ENCODE measurements around the gene NDUFAF5. TPM values are rescaled to one million over a fixed set of nuclear protein-coding genes. Genes with fewer than 3 reads are reported as not detected.

NDUFAF5 gene
- total and polyA plus RNA-seq, 7 donors = 17.4 to 28.2 (median 19.3) TPM

DNA sequence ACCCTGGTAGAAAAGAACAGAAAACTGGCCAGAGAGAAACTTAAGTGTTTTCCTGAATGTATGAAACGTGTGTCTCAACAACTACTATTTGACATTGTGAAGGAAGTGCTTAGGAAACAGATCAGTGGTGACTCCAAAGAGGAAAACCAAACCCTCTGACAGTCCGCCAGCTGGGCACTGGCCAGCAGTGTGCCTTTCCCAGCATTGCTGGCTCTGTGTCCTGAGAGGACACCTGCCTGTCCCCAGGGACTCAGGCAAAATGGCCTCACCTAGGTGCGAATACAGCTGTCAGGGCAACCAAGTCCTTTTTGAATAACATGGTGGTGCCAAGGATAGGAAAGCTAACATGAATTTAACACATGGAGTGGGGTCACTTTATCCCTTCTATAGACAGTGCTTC is 72.5 kb downstream of the NDUFAF5 start:
- WGBS, 2 donors = 55 to 62% methylated on average over 3 of the region's 3 CpGs
- Histone ChIP-seq H3K4me3 (no peak overlapping the region), H3K9me3 (no peaks in the 10 kb centered on the region), H3K27ac (peak overlapping the region in 3 of 4 donors; percentile 26 to 45 (median 34)), H3K4me1 (peaks cover 0 to 20% (median 12%) of the 10 kb centered on the region in 4 donors), H3K27me3 (no peaks in the 10 kb centered on the region), H3K36me3 (no peaks in the 10 kb centered on the region)
- DNase-seq = no peak
- intact Hi-C loops (cut with DNase I) = no loop called here
- TF ChIP-seq POLR2A (IDR thresholded peaks at IDR 0.05) = no peak
- no peak for TF ChIP-seq EP300 (IDR thresholded peaks at IDR 0.05)
- TF ChIP-seq POLR2AphosphoS5 (IDR thresholded peaks at IDR 0.05) = peak in 1 of 4 donors; percentile 23
- no peak for TF ChIP-seq CTCF (IDR thresholded peaks at IDR 0.05)

GRCh38 chr20:13857961-13858360 is 73.1 kb downstream of the NDUFAF5 start:
- intact Hi-C loops (cut with DNase I) = no loop called here
- 89 to 90% methylated on average over 7 of the region's 7 CpGs for WGBS, 2 donors
- H3K27ac ChIP-seq = peak overlapping the region in 3 of 4 donors; percentile 26 to 45 (median 34)

GRCh38 chr20:13858439-13858838 is 73.6 kb downstream of the NDUFAF5 start:
- H3K4me1 ChIP-seq = peaks cover 0 to 16% (median 9%) of the 10 kb centered on the region in 4 donors
- H3K9me3 ChIP-seq = no peaks in the 10 kb centered on the region
- peak overlapping the region in 2 of 4 donors; percentile 34 to 45 for H3K27ac ChIP-seq
- WGBS, 2 donors = 92% methylated on average over 5 of the region's 5 CpGs
- H3K36me3 ChIP-seq = no peaks in the 10 kb centered on the region
- TF ChIP-seq POLR2A (IDR thresholded peaks at IDR 0.05) (no peak), CTCF (IDR thresholded peaks at IDR 0.05) (no peak)
- no peak overlapping the region for H3K4me3 ChIP-seq
- no peaks in the 10 kb centered on the region for H3K27me3 ChIP-seq
- intact Hi-C loops (cut with DNase I) = no loop called here
- DNase-seq = no peak

More at GRCh38 chr20:13857961-13858360, 73.1 kb downstream of the NDUFAF5 start:
- DNase-seq = no peak
- Histone ChIP-seq H3K27me3 (no peaks in the 10 kb centered on the region), H3K36me3 (no peaks in the 10 kb centered on the region), H3K9me3 (no peaks in the 10 kb centered on the region), H3K4me1 (peaks cover 0 to 16% (median 9%) of the 10 kb centered on the region in 4 donors), H3K4me3 (no peak overlapping the region)
- TF ChIP-seq CTCF (IDR thresholded peaks at IDR 0.05) = no peak
- no peak for TF ChIP-seq POLR2A (IDR thresholded peaks at IDR 0.05)
- TF ChIP-seq EP300 (IDR thresholded peaks at IDR 0.05) = no peak
- TF ChIP-seq POLR2AphosphoS5 (IDR thresholded peaks at IDR 0.05) = no peak

GRCh38 chr20:13858871-13859270 is 74.0 kb downstream of the NDUFAF5 start:
- no peak for DNase-seq
- TF ChIP-seq POLR2A (IDR thresholded peaks at IDR 0.05) (no peak), CTCF (IDR thresholded peaks at IDR 0.05) (no peak), EP300 (IDR thresholded peaks at IDR 0.05) (no peak), POLR2AphosphoS5 (IDR thresholded peaks at IDR 0.05) (no peak)
- H3K36me3 ChIP-seq = no peaks in the 10 kb centered on the region
- H3K4me1 ChIP-seq = peaks cover 0 to 16% (median 9%) of the 10 kb centered on the region in 4 donors
- no peaks in the 10 kb centered on the region for H3K9me3 ChIP-seq
- intact Hi-C loops (cut with DNase I) = no loop called here
- no peaks in the 10 kb centered on the region for H3K27me3 ChIP-seq
- peak overlapping the region in 1 of 4 donors; percentile 45 for H3K27ac ChIP-seq
- no peak overlapping the region for H3K4me3 ChIP-seq

DNA sequence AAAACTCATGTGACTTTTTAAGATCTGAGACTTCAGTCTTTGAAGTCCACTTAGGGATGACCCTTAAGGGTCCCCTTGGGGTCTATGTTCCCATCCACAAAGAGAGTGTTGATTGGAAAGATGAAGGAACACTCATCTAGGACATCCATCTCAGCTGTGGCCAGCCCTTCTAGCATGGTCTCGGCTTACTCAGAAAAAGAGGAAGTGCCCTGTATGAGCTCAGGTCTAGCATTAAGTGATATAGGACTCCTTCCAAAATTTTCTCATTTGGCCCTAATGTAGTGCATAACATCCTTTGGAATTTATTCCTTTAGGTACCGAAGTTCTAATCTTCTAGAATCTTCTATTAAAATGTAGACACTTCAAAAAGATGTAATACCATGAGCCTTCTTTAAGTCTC is 77.4 kb downstream of the NDUFAF5 start:
- intact Hi-C loops (cut with DNase I) = loop anchor here (10.0 kb wide), 1 partner anchor 537 kb away; no protein-coding TSS in a partner anchor
- TF ChIP-seq EP300 (IDR thresholded peaks at IDR 0.05) (no peak), POLR2AphosphoS5 (IDR thresholded peaks at IDR 0.05) (no peak), POLR2A (IDR thresholded peaks at IDR 0.05) (no peak), CTCF (IDR thresholded peaks at IDR 0.05) (no peak)
- WGBS, 2 donors = 75 to 80% methylated on average over 2 of the region's 2 CpGs
- H3K27ac ChIP-seq = no peak overlapping the region
- peaks cover 0 to 41% (median 28%) of the 10 kb centered on the region in 4 donors for H3K4me1 ChIP-seq
- DNase-seq = no peak
- no peaks in the 10 kb centered on the region for H3K9me3 ChIP-seq
- H3K36me3 ChIP-seq = no peaks in the 10 kb centered on the region
- H3K4me3 ChIP-seq = no peak overlapping the region
- H3K27me3 ChIP-seq = no peaks in the 10 kb centered on the region
